ENCODE measurements around the gene SVOP.

The SVOP gene

GRCh38 chr12:108982621-108983219 lies 38.1 kb downstream of the SVOP start:
- DNase-seq (ENCODE audit: insufficient read length, low spot score) = no peak
- FAIRE-seq = no peak
- TF ChIP-seq CTCF (IDR thresholded peaks at IDR 0.05; ENCODE audit: insufficient read depth, missing control alignments) = no peak

DNA sequence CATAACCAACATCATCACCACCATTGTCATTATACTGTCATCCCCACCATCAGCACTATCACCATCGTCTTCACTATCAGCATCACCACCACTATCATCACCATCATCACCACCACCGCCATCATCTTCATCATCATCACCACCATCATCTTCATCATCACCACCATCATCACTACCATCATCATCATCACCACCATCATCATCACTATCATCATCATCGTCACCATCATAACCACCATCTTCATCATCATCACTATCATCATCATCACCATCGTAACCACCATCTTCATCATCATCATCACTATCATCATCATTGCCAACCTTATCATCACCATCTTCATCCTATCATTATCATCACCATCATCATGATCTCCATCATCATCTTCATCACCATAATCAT lies 39.0 kb downstream of the SVOP start:
- TF ChIP-seq CTCF (IDR thresholded peaks at IDR 0.05; ENCODE audit: insufficient read depth, missing control alignments) = no peak
- FAIRE-seq (no peak), DNase-seq (ENCODE audit: insufficient read length, low spot score) (no peak)

DNA sequence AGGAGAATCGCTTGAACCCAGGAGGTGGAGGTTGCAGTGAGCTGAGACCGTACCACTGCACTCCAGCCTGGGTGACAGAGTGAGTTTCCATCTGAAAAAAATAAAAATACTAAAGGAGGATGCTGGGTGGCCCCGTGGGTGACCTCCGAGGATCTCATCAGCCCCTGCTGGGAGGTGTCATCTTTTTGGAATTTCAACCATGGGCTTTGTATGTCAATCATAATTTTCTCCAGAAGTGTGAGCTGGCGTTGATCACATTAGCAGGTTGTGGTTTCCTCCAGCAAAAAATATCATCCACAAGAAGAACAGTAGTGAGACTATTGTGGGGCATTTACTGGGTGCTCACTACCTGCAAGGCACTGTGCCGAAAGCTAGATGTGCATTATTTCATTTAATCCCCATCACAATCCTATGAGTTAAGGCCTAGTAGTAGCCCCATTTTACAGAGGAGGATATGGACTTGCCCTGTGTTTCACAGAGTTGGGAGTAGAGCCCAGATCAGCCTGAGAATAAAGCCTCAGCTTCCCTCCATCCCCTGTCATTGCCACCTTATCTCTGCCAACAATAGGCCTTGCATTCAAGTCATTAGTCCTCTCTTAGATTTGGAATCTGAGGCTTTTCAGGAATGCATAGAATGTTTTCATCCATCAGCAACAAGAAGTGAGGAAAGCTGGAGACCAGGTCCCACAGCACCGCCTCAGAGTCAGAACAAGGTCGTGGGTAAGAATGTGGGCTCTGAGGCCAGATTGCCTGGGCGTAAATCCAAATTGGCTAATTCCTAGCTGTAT lies 39.8 kb downstream of the SVOP start:
- no peak for DNase-seq (ENCODE audit: insufficient read length, low spot score)
- no peak for FAIRE-seq
- TF ChIP-seq CTCF (IDR thresholded peaks at IDR 0.05; ENCODE audit: insufficient read depth, missing control alignments) = no peak

DNA sequence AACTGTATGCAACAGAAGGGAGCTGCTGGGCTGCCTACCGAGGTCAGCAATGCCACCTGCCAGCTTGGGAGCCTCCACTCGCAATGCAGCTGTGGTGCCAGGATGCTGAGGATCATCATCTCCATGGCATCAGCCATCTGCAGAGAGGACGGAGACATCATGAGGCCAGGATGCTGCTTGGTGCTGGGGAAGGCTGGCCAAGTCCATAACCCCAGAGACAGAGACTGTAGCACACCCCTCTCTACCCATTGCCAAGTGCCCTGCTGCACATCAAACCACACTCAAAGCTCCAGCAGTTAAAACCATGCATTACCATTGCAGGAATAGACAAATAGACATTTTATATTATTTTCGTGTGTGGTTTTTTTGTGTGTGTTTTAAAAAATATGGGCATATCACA lies 43.5 kb downstream of the SVOP start:
- FAIRE-seq (no peak), DNase-seq (ENCODE audit: insufficient read length, low spot score) (no peak)
- TF ChIP-seq CTCF (IDR thresholded peaks at IDR 0.05; ENCODE audit: insufficient read depth, missing control alignments) = no peak

DNA sequence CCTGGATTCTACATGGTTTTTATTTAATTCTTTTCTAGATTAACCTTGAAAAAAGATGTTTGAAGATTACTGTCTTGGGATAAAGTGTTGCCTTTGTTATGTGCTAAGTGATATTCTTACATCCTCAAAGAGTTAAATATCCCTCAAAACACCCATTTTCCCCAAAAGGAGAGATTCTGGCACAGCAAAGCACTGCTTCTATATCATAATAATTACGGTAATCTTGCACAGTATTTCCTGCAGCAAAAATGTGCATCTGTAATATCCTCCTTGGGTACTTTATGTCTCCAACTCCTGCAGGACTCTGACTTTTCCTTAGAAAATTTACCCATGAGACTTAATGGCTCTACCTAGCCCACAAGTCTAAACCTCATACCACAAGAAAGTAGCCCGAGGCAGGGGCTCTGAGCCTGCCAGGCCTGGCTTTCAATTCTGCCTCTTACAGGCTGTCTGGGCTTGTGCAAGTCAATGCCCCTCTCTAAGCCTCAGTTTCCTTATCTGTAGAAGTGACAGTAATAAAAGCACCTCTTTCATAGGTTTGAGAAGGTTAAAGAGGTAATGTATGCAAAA lies 45.8 kb downstream of the SVOP start:
- no peak for DNase-seq (ENCODE audit: insufficient read length, low spot score)
- no peak for TF ChIP-seq CTCF (IDR thresholded peaks at IDR 0.05; ENCODE audit: insufficient read depth, missing control alignments)
- no peak for FAIRE-seq

DNA sequence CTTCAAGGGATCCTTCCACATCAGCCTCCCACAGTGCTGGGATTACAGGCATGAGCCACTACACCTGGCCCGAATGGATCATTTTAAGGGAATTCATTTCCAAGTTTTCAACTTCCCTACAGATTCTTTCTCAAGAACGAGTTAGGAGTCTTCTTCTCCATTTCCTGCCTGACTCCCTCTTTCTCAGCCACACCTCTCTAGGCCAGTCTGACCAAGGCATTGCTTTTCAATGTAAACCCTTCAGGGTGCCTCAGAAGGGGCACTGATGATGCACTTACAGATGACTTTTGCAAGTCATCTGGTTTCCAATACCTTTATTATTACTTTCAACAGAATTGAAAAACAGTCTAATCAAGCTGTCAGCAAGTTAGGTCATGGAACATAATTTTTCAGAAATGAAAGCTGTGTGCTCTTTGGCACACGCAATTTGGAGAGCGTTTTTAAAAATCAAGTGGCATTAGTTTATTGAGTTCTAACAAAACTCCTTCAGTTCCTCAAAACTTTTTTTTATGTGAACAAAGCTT lies 47.2 kb downstream of the SVOP start:
- TF ChIP-seq CTCF (IDR thresholded peaks at IDR 0.05; ENCODE audit: insufficient read depth, missing control alignments) = no peak
- no peak for DNase-seq (ENCODE audit: insufficient read length, low spot score)
- FAIRE-seq = no peak

GRCh38 chr12:108972358-108972757 lies 48.5 kb downstream of the SVOP start:
- DNase-seq (ENCODE audit: insufficient read length, low spot score) = no peak
- no peak for TF ChIP-seq CTCF (IDR thresholded peaks at IDR 0.05; ENCODE audit: insufficient read depth, missing control alignments)
- no peak for FAIRE-seq

All from D721Med (cell line).